IPS DF 6.9 (cell line): ENCODE data around the gene VIPR2.

ENCODE experiments used
- DNase-seq: peaks from one replicate; pipeline ENCODE4 v3.0.0-alpha.2; 2013; ENCODE audit warnings: low read depth, low spot score
- H3K27ac ChIP-seq: one replicate; pipeline ENCODE4 v1.5.1; 2013; ENCODE audit warnings: low read length, control low read depth
- H3K27me3 ChIP-seq: 2 replicates; pipeline ENCODE4 v1.6.1; 2013; ENCODE audit warnings: mild to moderate bottlenecking, low read length; ENCODE audit not compliant: control insufficient read depth, insufficient read depth
- H3K36me3 ChIP-seq: 2 replicates; pipeline ENCODE4 v1.6.1; 2013; ENCODE audit warnings: low read length; ENCODE audit not compliant: control insufficient read depth, insufficient read depth
- H3K4me1 ChIP-seq: 2 replicates; pipeline ENCODE4 v1.6.1; 2013; ENCODE audit warnings: low read length; ENCODE audit not compliant: control insufficient read depth, insufficient read depth
- H3K4me3 ChIP-seq: 2 replicates; pipeline ENCODE4 v1.5.1; 2013; ENCODE audit warnings: mild to moderate bottlenecking, low read length
- H3K9me3 ChIP-seq: 2 replicates; pipeline ENCODE4 v1.6.1; 2013; ENCODE audit warnings: low read length, inconsistent platforms; ENCODE audit not compliant: control insufficient read depth, insufficient read depth
- WGBS: extraction: QIAGEN DNeasy Blood & Tissue Kit; methylation state at CpG from one replicate; pipeline ENCODE4 v1.1.7; 2013; ENCODE audit warnings: mixed read lengths, missing lambda C conversion rate; ENCODE audit not compliant: insufficient read length, insufficient coverage; 5-methylcytosine and 5-hydroxymethylcytosine counted together

Gene VIPR2

DNA sequence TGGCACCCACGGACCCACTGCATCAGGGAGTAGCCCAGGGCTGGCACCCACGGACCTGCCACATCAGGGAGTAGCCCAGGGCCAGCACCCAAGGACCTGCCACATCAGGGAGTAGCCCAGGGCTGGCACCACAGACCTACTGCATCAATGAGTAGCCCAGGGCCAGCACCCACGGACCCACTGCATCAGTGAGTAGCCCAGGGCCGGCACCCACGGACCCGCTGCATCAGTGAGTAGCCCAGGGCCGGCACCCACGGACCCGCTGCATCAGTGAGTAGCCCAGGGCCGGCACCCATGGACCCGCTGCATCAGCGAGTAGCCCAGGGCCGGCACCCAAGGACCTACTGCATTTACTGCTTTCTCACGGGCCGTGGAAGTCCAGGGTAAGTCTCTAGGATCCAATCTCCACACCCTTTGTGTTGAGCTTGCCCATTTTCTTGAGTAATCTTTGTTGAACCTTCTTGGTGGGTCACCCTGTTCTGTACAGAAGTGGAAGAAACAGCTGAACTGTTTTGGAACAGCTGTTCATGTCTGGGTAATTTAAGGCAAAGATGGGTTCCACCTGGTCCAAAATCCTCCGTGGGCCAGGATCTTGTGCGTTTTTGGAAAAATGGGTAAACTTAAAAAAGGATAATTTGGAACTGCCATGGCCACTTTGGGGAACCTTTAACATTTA, 69.0 kb downstream of the VIPR2 start:
- no peaks in the 10 kb centered on the region for H3K27me3 ChIP-seq
- H3K4me3 ChIP-seq: no peak overlapping the region
- no peak overlapping the region for H3K27ac ChIP-seq
- H3K4me1 ChIP-seq: no peaks in the 10 kb centered on the region
- no peaks in the 10 kb centered on the region for H3K9me3 ChIP-seq
- no peak for DNase-seq
- no CpG with 5 or more reads among the region's 17 CpGs for WGBS
- H3K36me3 ChIP-seq: no peaks in the 10 kb centered on the region

DNA sequence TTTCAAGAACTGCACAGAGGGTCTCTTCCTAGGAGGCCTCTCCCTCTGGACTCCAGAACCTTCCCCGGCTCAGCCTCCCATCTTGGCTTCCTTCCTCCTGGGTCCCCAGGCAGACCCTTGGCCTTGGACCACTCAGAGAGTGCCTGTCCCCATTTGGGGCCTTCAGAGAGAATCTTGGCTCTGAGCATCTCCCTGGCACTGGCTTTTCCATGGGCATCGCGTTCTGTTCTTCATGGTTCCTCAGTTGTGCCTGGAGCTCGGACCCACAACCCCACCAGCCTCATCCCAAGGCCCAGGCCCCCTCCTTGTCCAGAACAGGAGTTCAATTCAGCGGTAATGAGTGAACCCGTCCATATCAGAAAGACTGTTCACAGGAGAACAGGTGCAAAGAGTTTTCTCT, 73.4 kb downstream of the VIPR2 start:
- no CpG with 5 or more reads among the region's 6 CpGs for WGBS
- Histone ChIP-seq H3K36me3 (no peaks in the 10 kb centered on the region), H3K27me3 (no peaks in the 10 kb centered on the region), H3K4me1 (no peaks in the 10 kb centered on the region), H3K27ac (no peak overlapping the region), H3K4me3 (no peak overlapping the region), H3K9me3 (no peaks in the 10 kb centered on the region)
- no peak for DNase-seq

DNA sequence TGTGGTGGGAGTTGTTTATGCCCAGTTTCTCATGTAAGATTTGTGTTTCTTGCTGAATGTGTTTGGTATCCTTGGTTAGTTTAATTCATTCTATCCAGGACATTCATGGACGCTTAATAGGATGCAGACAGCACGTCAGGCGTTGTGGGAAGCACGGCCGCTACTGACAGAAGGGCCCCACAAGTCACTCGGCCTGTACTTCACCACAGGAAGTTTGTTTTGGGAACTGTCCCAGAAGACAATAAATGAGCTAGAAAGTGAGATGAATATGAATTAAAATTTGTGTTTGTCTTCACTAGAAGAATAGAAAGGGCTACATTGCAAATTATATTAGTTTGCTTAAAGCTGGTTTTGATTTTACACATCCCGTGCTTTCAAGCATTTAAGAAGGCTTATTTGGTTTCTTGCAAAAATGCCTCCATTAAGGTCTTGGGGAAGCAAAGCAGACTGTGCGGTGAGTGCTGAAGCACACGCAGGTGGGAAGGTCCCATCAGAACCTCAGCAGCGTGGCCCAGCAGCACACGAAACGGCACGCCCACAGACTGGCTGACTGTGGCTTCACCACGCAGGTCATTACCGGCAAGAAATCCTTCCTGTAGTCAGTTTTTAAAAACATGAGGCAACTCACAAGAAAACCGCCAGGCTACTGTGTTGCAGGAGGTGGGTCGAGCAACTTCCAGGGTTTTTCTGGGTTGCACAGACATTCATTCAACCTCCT, 74.1 kb downstream of the VIPR2 start:
- DNase-seq: no peak
- H3K27me3 ChIP-seq: no peaks in the 10 kb centered on the region
- no peak overlapping the region for H3K27ac ChIP-seq
- H3K9me3 ChIP-seq: no peaks in the 10 kb centered on the region
- H3K4me3 ChIP-seq: no peak overlapping the region
- no CpG with 5 or more reads among the region's 17 CpGs for WGBS
- H3K4me1 ChIP-seq: no peaks in the 10 kb centered on the region
- H3K36me3 ChIP-seq: no peaks in the 10 kb centered on the region

DNA sequence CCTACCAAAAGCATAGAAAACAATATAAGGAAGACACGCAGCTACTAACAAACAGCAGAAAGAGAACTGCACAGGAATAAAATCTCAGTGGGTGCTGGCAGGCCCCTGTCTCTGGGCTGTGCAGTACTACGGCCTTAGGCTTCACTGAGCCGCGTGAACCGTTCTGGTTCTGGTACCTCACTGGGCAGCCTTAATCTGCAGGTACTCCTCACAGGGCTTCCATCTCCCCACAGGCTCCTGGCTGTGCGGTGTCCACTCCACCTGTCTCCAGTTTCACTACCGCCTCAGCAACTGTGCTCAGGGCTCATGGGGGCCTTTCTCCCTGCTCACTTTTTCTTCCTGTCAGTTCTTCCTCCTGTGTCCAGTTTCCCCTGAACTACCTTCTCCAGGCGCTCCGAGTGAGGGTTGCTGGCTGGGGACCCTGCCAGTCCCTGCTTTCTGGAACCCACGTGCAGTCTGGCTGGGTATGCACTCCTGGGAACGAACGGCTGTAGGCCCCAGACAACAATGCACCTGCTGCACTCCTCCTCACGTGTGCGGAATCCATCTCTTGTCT, 75.7 kb downstream of the VIPR2 start:
- Histone ChIP-seq H3K36me3 (no peaks in the 10 kb centered on the region), H3K9me3 (no peaks in the 10 kb centered on the region), H3K4me3 (no peak overlapping the region), H3K4me1 (no peaks in the 10 kb centered on the region), H3K27ac (no peak overlapping the region), H3K27me3 (no peaks in the 10 kb centered on the region)
- WGBS: no CpG with 5 or more reads among the region's 14 CpGs
- no peak for DNase-seq

DNA sequence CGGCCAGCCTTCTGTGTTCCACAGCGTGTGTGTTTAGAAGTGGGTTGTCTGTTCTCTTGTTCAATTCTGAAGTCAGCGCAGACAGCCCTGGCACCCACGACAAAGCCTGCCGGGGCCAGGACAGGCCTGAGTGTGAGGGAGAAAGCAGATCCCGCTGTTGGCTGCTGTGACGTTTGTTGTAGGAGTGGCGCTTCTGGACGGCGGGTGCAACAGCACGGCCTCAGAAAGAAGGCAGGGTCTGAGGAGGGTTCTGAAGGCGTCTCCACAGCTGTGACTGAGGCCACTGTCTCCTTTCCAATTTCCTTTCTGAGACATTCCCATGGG, 76.2 kb downstream of the VIPR2 start:
- H3K27ac ChIP-seq: no peak overlapping the region
- H3K36me3 ChIP-seq: no peaks in the 10 kb centered on the region
- H3K9me3 ChIP-seq: no peaks in the 10 kb centered on the region
- no peaks in the 10 kb centered on the region for H3K4me1 ChIP-seq
- WGBS: no CpG with 5 or more reads among the region's 12 CpGs
- no peak for DNase-seq
- no peaks in the 10 kb centered on the region for H3K27me3 ChIP-seq
- no peak overlapping the region for H3K4me3 ChIP-seq

DNA sequence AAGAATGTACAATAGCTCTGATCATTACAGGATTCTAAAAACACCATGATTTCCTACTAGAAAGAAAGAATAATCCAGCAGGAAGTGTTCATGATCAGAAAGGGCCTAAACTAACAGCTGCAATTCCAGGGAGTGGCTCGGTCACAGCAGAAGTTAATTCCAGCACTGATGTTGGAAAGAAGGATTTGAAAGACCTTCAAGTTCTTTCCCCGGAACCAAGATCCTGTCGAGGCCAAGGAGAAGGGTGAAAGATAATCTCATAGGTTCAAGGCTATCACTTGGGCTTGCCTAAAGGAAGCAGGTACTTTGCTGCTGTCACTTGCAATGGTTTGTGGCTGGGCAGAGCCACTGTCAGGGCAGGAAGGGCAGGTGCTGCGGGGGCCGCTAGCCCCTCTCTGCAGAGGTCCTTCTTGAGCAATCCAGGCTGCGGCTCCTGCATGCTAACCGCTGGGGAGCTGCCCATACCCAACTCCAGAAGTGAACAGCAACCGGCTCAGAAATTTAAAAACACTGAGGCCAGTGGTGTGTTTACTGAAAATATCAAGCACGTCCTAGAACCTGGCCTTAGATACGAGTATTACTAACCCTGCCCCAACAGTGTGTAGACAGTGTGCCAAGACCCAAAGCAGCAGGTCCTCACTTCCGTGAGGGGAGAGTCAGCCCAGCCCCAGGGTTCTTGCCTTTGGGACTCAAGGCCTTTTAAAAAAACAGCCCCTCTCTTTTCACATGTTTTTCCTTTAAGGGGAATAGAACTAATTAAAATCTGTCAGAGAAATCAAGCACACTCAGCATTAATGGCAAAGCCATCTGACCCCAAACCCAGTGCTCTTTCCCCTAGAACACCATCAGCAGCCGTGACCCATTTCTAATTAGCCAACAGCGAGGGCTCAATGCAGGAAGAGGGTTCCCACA, 76.8 kb downstream of the VIPR2 start:
- WGBS: no CpG with 5 or more reads among the region's 13 CpGs
- DNase-seq: no peak
- H3K27me3 ChIP-seq: no peaks in the 10 kb centered on the region
- H3K9me3 ChIP-seq: no peaks in the 10 kb centered on the region
- no peak overlapping the region for H3K4me3 ChIP-seq
- no peaks in the 10 kb centered on the region for H3K4me1 ChIP-seq
- no peak overlapping the region for H3K27ac ChIP-seq
- no peaks in the 10 kb centered on the region for H3K36me3 ChIP-seq

DNA sequence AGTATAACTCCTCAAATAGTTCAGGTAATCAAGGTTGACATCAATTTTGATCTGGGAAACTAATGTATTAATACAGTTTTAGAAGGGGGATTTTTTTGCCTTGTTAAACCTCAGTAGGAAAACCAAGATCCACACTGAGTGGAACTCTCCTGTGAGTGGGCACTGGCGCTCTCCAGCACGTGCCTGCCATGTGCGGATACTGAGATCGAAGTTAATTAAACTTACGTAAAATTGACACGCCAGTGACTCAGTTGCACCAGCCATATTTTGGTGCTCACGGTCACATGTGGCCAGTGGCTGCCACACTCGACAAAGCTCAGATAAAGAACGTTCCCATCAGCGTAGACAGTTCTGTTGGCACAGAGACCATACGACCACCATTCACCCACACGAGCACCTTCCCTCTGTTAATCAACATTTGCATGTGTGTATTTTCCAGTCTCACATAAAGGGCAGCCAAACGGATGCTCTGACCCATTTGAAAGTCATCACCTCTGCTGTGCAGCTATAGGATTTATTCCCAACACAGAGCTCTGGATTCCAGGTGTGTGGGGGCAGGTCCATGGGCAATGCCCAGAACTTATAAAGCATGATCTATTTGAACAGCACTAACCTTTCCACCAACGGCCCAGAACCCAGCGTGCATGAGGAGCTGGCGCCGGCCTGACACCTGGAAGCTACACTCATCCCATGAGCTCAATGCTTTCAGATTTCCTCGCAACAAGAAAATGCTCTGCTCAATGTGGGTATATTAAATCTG, 77.7 kb downstream of the VIPR2 start:
- H3K36me3 ChIP-seq: no peaks in the 10 kb centered on the region
- no peak overlapping the region for H3K27ac ChIP-seq
- no peaks in the 10 kb centered on the region for H3K4me1 ChIP-seq
- no CpG with 5 or more reads among the region's 18 CpGs for WGBS
- H3K4me3 ChIP-seq: no peak overlapping the region
- H3K9me3 ChIP-seq: no peaks in the 10 kb centered on the region
- no peaks in the 10 kb centered on the region for H3K27me3 ChIP-seq
- DNase-seq: no peak

DNA sequence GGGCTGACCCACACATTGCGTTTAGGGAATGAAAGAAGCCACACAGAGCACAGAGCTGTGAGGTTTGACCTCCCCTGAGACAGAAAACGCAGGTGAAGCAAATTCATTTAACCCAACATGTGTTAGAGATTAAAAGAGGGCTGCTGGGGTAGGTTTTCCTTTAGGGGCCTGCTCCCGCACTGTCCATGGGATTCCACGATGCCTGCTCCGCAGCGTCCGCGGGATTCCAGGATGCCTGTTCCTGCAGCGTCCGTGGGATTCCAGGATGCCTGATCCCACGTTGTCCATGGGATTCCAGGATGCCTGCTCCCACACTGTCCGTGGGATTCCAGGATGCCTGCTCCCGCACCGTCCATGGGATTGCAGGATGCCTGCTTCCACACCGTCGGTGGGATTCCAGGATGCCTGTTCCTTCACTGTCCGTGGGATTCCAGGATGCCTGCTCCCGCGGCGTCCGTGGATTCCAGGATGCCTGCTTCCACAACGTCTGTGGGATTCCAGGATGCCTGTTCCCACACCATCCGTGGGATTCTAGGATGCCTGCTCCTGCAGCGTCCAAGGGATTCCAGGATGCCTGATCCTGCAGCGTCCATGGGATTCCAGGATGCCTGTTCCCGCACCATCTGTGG, 78.7 kb downstream of the VIPR2 start:
- no peaks in the 10 kb centered on the region for H3K4me1 ChIP-seq

DNA sequence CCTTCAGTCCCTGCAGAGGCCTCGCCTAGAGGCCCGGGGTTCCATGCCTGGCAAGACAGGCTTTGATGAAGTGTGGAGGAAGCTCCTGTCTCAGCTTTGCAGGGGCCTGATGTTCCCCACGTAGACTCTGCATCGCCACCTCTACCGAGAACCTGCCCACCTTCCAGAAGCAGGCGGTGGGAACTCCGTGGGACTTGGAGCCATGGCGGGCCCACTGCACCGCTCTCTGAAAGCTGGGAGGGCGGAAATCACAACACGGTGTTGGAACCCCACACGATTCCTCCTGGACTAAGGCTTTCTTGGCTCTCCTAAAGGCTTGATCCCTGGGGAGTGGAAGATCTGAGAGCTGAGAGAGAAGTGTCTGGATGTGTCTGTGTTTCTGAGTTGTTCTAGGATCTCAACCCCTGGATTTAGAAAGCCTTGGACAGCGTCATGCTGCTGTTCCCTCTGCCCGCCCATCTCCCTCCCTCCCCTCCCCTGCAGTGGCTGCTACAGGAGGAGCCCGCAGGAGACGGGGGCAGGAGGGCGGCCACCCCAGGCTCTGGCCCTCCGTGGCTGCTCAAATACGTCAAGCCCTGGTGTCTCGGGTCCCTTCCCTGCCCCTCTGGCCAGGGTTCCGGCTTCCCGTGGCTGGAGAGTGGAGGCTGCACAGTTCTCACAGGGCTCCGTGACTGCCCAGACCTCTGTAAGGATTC, 79.7 kb downstream of the VIPR2 start:
- H3K9me3 ChIP-seq: no peaks in the 10 kb centered on the region
- no peaks in the 10 kb centered on the region for H3K4me1 ChIP-seq
- no peak for DNase-seq
- WGBS: no CpG with 5 or more reads among the region's 23 CpGs
- H3K36me3 ChIP-seq: no peaks in the 10 kb centered on the region
- H3K4me3 ChIP-seq: no peak overlapping the region
- no peaks in the 10 kb centered on the region for H3K27me3 ChIP-seq
- no peak overlapping the region for H3K27ac ChIP-seq

More for the DNA sequence above, 78.7 kb downstream of the VIPR2 start:
- Histone ChIP-seq H3K27ac (no peak overlapping the region), H3K4me3 (no peak overlapping the region), H3K36me3 (no peaks in the 10 kb centered on the region), H3K27me3 (no peaks in the 10 kb centered on the region), H3K9me3 (no peaks in the 10 kb centered on the region)
- no peak for DNase-seq
- no CpG with 5 or more reads among the region's 26 CpGs for WGBS
